H4 (cell line): ENCODE data around the gene TMEM18. TPM values are rescaled to one million over a fixed set of nuclear protein-coding genes. Genes with fewer than 3 reads are reported as not detected.

ENCODE experiments used
- DNase-seq: peaks from one replicate; pipeline ENCODE4 v3.0.0-alpha.2; 2015; ENCODE audit warnings: low spot score
- total RNA-seq: library from RNA; depleted of rRNA; stranded (reverse); fragments of >200 nt; shearing (Covaris generic); gene quantifications from 2 replicates; pipeline ENCODE4 v1.2.3, GENCODE V29; 2014

The TMEM18 gene
- total RNA-seq, 1 experiment from 2014 or later: 17.6 TPM

DNA sequence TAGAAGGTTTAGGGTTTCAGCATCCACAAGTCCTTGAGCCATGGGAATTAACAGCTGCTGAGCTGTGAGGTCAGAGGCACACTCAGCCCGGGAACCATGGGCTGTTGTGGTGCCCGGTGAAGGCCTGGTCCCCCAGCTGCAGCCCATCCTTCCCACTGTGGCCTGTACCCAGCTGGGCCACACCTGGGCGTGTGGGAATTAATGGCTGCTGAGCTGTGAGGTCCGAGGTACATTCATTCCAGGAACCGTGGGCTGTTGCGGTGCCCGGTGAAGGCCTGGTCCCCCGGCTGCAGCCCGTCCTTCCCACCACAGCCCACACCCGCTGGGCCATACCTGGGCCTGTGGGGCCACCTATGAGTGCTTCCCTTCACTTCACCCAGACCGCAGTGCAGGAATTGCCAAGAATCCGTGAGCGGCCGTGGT lies 25.2 kb downstream of the TMEM18 start:
- no peak for DNase-seq

- DNase-seq: no peak
Measured at GRCh38 chr2:650343-651310, 26.6 kb downstream of the TMEM18 start.

DNA sequence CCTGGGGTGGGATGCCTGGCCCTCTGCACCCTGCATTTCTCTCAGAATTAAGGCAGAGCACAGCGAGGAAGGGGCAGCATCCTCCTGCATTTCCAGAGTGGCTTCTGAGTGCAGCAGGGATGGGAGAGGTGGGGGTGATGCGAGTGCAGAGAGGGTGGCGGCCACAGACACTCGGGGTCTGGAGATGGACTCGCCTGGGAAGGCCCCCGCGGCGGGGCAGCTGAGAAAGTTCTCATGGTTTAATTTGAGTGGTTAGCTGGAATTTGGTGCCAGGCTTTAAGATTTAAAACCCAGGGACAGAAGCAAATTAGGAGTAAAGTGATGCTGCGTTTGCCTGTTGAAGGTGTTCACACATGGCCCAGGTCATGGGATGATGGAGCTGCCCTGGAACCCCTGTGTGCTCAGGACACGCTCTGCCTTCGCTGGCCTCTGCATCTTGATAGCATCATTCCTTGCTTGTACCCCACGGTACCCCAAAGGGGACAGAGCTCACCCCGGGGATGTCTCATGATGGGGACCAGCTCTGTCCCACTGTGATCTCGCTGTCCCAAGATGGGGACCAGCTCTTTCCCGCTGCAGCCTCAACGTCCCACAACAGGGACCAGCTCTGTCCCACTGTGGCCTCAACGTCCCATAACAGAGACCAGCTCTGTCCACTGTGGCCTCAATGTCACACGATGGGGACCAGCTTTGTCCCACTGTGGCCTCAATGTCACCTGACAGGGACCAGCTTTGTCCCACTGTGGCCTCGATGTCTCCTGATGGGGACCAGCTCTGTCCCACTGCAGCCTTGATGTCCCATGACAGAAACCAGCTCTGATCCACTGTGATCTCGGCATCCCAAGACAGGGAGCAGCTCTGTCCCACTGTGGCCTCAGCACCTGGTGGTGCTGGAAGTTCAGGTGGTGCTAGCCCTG lies 27.5 kb downstream of the TMEM18 start:
- DNase-seq: no peak

DNA sequence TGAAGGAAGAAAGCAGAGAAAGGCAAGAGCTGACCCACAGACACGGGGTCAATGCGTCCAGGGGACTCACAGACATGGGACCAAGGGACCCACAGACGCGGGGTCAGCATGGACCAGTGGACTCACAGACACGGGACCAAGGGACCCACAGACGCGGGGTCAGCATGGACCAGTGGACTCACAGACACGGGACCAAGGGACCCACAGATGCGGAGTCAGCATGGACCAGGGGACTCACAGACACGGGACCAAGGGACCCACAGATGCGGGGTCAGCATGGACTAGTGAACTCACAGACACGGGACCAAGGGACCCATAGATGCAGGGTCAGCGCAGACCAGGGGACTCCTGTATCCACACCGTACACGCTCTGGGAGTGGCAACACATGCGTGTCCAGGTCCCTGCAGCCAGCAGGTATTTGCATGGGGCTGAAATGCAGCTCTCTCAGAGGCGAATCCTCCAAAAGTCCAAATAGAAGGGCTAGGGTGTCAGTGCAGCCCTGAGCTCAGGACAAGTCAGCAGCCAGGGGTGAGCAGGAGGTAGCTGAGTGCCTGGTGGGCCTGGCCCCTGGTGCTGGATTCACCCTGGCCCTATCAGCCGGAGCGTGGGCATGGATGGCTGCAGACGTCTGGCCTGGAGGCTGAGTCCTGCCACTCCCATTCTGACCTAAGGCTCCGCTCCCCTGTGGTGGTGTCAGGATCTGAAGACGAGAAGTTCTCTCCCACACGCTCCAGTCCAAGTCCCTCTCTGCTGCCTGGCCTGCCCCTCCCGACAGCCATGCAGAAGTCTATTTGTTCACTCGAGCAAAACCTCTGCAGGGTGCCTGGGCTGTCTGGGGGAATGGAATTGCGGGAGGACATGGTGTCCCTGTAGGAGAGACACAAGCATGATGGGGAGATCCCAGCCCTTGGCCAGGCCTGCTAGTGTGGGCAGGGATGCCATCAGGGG lies 28.5 kb downstream of the TMEM18 start:
- DNase-seq: no peak

DNA sequence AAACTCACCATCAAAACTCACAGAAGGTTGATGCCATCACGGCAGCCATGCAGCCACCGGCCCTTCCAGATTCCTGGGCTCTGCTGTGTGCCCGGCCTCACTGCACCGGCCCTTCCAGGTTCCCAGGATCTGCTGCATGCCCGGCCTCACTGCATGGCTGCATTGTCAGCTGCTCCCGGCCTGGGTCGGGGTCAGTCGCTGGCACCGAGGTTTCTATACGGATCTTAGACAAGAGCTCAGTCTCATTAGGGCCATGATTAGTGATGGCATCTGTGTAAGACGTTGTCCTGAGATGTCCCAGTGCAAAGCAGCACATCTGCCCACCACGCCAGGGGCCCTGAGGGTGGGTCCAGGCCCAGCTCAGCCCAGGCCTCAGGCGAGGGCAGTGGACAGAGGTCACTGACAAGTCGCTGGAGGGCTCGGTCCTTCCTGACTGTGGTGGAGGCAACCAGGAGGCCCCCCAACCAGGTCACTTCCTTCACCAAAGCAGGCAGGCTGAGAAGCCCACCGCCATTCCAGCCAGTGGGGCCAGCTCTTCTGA lies 29.4 kb downstream of the TMEM18 start:
- no peak for DNase-seq

GRCh38 chr2:647003-647560 lies 30.1 kb downstream of the TMEM18 start:
- no peak for DNase-seq

GRCh38 chr2:644871-645270 lies 32.3 kb downstream of the TMEM18 start:
- DNase-seq: no peak

- no peak for DNase-seq
Measured at GRCh38 chr2:643761-644160, 33.4 kb downstream of the TMEM18 start.

- DNase-seq: no peak
Measured at GRCh38 chr2:643334-643733, 33.9 kb downstream of the TMEM18 start.

DNA sequence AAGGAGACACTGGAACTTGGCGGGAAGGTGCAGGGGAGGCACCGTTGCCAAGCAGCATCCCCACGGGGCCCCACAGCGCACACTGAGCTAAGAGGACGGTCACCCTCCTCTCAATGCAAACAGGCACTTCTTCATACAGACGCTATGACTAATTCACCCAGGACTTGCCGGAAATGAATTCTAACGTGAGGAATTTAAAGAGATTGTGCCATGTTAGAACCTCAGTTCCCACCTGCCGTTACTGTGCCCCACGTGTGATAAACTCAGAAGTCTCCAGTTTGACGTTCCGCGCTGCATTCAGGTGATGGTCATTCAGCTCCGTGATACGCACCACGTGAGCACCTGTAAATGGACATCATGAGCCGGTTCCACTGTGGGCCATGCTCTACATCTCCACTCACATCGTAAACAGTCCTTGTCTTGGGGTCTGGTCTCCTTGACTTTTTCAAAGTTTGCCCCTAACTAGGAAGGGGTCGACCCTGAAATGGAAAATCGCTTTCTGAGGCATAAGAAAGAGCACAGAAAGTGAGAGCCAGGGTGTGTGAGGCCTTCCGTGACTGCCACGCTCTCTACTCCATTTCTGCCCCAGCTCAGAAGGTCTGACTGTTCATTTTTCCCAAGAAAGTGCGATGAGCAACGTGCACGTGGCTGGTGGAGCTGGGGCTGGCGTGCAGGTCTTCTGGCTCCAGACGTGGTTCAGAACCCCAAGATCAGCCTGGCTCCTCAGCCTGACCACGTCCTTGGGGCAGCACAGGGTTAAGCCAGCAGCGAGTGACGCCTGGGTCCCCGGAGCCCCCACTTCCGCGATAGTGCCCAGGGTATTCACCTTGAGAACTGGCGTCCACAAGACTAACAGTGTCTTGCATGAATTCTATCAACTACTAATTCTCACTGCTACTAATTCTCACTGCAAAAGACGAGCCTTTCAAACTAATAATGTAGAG lies 35.1 kb downstream of the TMEM18 start:
- no peak for DNase-seq

DNA sequence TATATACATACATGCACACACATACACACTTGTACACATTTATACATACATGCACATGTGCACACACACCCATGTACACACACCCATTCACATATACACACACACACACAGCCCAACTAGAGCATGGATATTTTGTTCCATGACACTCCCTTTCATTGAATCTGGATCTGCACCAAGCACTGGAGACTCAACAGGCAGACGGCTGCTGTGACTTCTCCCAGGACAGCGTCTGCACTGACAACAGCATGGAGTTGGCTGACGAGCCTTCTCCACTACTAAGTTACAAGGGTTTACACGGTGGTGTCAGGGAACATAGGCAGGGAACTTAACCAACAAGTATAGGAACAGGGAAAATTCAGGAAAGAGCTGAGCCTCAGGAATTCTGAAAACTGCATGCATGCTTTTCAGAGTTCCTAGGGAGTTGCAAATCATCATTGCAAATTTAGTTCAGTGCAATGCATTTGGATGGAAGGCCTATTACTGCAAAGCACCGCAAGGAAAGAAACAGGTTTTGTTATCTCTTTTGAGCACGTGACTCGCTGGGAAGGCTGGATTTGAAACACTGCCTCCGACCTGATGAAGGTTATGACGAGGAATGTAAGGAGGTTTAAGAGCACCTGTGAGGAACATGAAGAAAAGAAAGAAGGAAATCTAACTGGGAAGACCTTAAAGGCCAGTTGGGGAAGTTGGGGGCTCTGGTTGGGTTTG lies 35.9 kb downstream of the TMEM18 start:
- no peak for DNase-seq

DNA sequence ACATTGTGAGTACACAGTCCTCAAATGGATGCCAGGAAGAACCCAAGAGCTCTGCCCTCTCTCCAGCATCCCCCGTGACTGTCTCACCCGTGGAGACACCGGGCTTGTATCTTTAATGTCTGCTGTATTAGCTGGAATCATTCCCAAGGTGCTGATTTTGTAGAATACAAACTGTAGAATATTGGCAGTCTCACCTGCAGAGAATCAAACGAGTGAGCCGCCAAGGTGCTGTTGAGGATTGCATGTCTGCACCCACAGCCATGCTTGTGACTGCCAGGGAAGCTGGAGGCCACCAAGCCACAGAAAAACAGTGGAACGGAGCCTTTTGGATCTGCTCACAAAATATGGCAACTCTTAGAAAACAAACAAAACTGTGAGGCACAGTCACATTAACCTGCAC lies 37.5 kb downstream of the TMEM18 start:
- DNase-seq: no peak

DNA sequence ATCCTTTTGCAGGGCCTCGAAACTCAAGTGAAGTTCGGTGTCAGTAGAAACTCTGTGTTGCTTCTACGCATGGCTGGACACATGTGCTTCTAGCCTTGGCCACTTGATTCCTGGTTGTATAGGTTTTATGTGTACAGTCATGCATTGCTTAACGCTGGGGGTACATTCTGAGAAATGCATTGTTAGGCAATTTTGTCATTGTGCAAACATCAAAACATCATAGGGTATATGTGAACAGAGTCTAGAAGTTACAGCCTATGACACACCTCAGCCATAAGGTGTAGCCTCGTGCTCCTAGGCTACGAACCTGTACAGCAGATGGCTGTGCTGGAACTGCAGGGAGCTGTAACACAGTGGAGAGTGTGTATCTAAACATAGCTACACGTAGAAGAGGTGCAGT lies 39.4 kb downstream of the TMEM18 start:
- DNase-seq: no peak

- no peak for DNase-seq
Measured at GRCh38 chr2:637406-637776, 39.8 kb downstream of the TMEM18 start.

DNA sequence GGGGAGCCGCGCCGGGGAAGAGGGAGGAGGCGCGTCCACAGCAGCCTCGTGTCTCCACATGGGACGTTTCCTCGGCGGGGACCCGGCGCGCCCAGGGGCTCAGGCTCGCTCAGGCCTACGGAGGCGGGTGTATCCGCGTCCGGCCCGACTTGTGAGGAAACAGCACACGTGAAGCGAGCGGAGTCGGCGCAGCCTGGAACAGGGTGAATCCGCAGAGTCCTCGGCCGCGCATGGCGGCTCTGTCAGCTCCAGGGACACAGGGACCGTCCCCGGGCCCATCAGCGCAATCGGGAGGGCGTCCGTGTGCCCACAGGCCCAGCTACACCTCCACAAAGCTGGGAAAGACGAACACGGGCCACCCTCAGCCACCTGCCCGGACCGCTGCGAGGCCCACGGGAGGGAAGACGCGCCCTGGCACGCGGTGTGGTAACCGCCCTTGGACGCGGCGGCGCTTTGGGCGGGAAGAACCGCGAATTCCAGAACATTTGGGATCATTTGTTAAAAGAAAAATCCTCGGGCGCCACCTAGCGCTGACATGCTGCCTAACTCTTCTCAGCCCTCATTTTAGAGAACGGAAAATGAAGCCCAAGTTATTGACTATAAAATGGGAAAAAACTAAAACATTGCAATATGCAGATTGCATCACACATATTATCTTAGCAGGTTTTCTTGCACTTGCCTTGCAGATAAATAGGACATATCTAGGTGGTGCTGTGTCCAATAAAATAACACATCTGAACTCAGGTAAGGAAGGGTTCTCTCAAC lies 40.4 kb downstream of the TMEM18 start:
- peak; percentile 32 for DNase-seq

- DNase-seq: no peak
Measured at GRCh38 chr2:635687-636621, 41.3 kb downstream of the TMEM18 start.
